HL-60 (cell line): ENCODE results near the gene LRRC49.

Experiments
- DNase-seq, 2 experiments: peaks; one replicate each; pipeline ENCODE4 v3.0.0-alpha.2; 2010 to 2020; ENCODE audit warnings: low read depth in 1 of 2, low spot score in 1 of 2
- H3K27ac ChIP-seq: fragments of 250-450 bp; sonication (Bioruptor Pico); replicated peaks from 2 replicates; pipeline ENCODE4 v1.5.1; 2020; ENCODE audit warnings: mild to moderate bottlenecking, moderate library complexity
- H3K27me3 ChIP-seq: fragments of 250-450 bp; sonication (Bioruptor Pico); 2 replicates; pipeline ENCODE4 v1.5.1; 2021; ENCODE audit warnings: mild to moderate bottlenecking, moderate library complexity; ENCODE audit not compliant: insufficient read depth, poor library complexity, severe bottlenecking
- H3K4me3 ChIP-seq: replicated peaks from 2 replicates; pipeline ENCODE4 v1.5.1; 2011; ENCODE audit warnings: mild to moderate bottlenecking, control low read depth, low read length; ENCODE audit not compliant: insufficient read depth
- CTCF ChIP-seq: IDR thresholded peaks from one replicate; pipeline ENCODE4 v1.5.1; 2011; ENCODE audit warnings: low read length, control low read depth, inconsistent platforms; ENCODE audit not compliant: insufficient read depth
- GABPA ChIP-seq: IDR thresholded peaks from 2 replicates; pipeline ENCODE4 v1.6.1; 2012; ENCODE audit warnings: low read depth
- POLR2AphosphoS5 ChIP-seq: IDR thresholded peaks from 2 replicates; pipeline ENCODE4 v1.6.1; 2012; ENCODE audit warnings: low read depth
- REST ChIP-seq: IDR thresholded peaks from 2 replicates; pipeline ENCODE4 v1.6.1; 2012; ENCODE audit warnings: low read depth; ENCODE audit not compliant: insufficient replicate concordance
- SPI1 ChIP-seq: IDR thresholded peaks from 2 replicates; pipeline ENCODE4 v1.6.1; 2012; ENCODE audit warnings: low read depth, mild to moderate bottlenecking, borderline replicate concordance

The LRRC49 gene

GRCh38 chr15:71079208-71080044 is 186.8 kb downstream of the LRRC49 start:
- Histone ChIP-seq H3K27ac (no peak overlapping the region), H3K4me3 (no peak overlapping the region), H3K27me3 (peaks cover 2% of the 10 kb centered on the region)
- TF ChIP-seq REST (no peak), POLR2AphosphoS5 (no peak), GABPA (no peak), CTCF (no peak), SPI1 (no peak)
- DNase-seq: no peak

GRCh38 chr15:71080166-71080565 is 187.5 kb downstream of the LRRC49 start:
- TF ChIP-seq SPI1 (no peak), REST (no peak), CTCF (no peak), GABPA (no peak), POLR2AphosphoS5 (no peak)
- Histone ChIP-seq H3K4me3 (no peak overlapping the region), H3K27ac (no peak overlapping the region), H3K27me3 (peaks cover 2% of the 10 kb centered on the region)
- no peak for DNase-seq

GRCh38 chr15:71080705-71081104 is 188.1 kb downstream of the LRRC49 start:
- no peak for DNase-seq
- no peak overlapping the region for H3K4me3 ChIP-seq
- no peak for TF ChIP-seq CTCF
- no peak for TF ChIP-seq POLR2AphosphoS5
- no peak for TF ChIP-seq SPI1
- no peak for TF ChIP-seq REST
- no peak for TF ChIP-seq GABPA
- no peak overlapping the region for H3K27ac ChIP-seq
- H3K27me3 ChIP-seq: peaks cover 2% of the 10 kb centered on the region
